ENCODE measurements around the gene CDH11.

The CDH11 gene

DNA sequence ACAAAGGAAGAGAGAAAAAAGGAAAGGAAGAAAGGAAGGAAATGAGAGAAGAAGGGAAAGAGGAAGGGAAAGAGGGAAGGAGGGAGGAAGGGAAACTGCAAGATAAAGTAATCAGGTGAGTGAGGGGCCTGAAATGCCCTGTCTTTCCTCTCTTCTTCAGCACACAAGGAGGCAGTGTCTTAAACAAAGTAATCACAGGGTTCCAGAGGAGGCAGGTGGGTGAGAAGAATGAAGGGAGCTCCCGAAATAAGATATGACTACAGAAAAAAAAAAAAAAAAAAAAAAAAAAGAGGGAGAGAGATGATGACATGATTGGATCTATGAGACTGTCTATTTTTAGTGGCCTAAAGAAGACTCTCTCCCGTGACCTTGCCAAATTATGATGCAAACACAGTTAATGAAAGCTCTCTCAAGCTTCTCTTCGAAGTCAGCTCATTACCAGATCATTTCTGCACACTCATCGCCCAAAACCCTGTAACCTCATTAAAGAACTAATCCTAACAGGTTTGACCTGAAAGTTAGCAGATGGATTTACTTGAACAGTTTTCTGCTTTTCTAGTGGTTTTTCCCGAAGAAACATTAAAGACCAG, 53.6 kb downstream of the CDH11 start:
- no peak for DNase-seq

- DNase-seq = no peak
Measured at GRCh38 chr16:65066651-65067050, 55.2 kb downstream of the CDH11 start.

DNA sequence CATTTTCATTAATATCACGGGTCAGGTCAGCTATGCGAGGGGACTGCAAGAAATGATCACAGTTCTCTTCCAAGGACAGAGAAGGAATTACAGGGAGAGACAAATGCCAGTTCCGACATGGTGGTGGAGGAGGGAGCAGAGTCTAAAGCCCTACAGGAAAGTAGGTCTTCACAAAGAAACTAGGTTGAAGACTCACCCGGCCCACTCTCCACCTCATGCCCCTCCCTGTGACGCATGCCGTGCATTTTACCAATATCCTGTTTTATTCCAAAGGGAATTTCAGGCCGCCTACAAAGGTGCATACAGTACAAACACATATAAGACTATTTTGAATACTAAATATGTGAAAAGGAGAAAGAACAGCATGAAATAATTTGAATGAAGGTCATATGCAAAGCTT, 56.8 kb downstream of the CDH11 start:
- DNase-seq = no peak

GRCh38 chr16:65064131-65064530, 57.7 kb downstream of the CDH11 start:
- DNase-seq = no peak

- no peak for DNase-seq
Measured at GRCh38 chr16:65062736-65063583, 58.9 kb downstream of the CDH11 start.

GRCh38 chr16:65061935-65062518, 59.8 kb downstream of the CDH11 start:
- no peak for DNase-seq

DNA sequence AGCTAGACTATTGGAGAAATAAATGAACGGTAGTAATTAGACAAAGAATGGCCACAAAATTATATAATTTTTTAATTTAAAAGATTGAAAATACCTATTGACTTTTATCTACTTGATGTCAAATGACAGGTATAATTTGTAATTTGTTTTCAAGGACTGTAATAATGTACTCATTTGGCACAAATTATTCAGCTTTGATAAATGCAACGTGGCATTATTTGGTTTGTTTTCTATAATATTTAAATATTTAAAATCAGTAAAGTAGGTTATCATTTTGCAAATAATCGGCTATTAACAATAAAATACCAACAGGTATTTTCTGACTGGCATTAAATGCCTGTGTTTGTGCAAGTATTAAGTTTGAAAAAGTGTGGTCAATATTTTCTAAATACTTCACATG, 60.6 kb downstream of the CDH11 start:
- DNase-seq = no peak

GRCh38 chr16:65059406-65059980, 62.4 kb downstream of the CDH11 start:
- no peak for DNase-seq

- DNase-seq = no peak
Measured at GRCh38 chr16:65057184-65057583, 64.7 kb downstream of the CDH11 start.

- DNase-seq = no peak
Measured at GRCh38 chr16:65054457-65054856, 67.4 kb downstream of the CDH11 start.

DNA sequence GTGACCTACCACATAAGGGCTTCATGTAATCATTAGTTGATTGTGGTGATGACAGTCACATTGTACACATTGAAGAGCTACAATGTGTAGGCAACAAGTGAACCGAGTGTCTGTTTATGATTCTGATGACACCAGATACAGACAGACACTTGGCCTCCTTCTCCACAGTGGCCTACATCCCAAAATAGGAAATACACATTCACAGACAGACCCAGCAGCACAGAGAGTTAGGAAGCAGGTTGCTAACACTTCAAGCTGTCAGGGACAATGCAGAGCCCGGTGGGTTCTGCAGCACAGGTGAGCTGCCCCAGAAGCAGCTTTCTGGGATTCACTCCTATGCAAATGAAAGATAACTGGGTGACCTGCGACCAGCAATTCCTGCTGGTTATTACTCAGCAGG, 72.2 kb downstream of the CDH11 start:
- DNase-seq = no peak

- no peak for DNase-seq
Measured at GRCh38 chr16:65045961-65046360, 75.9 kb downstream of the CDH11 start.

DNA sequence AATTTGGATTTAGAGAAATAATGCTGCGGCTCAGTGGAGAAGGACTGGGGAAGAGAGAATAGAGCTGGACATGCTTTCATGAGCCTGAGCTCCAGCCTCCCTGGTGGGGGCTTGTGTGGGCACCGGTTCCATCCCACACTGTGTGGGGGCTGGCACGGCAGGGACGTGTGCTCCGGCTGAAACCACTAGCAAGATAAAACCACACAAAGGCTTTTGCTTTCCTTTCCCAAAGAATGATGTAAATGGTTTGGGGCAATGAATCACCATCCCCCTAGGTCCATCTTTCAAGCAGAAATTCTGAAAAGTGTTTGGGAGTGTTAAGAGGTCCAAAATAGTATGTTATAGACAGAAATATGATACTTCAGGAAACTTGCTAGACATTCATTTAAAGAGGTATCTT, 77.0 kb downstream of the CDH11 start:
- DNase-seq = no peak

- DNase-seq = no peak
Measured at GRCh38 chr16:65044026-65044425, 77.8 kb downstream of the CDH11 start.

DNA sequence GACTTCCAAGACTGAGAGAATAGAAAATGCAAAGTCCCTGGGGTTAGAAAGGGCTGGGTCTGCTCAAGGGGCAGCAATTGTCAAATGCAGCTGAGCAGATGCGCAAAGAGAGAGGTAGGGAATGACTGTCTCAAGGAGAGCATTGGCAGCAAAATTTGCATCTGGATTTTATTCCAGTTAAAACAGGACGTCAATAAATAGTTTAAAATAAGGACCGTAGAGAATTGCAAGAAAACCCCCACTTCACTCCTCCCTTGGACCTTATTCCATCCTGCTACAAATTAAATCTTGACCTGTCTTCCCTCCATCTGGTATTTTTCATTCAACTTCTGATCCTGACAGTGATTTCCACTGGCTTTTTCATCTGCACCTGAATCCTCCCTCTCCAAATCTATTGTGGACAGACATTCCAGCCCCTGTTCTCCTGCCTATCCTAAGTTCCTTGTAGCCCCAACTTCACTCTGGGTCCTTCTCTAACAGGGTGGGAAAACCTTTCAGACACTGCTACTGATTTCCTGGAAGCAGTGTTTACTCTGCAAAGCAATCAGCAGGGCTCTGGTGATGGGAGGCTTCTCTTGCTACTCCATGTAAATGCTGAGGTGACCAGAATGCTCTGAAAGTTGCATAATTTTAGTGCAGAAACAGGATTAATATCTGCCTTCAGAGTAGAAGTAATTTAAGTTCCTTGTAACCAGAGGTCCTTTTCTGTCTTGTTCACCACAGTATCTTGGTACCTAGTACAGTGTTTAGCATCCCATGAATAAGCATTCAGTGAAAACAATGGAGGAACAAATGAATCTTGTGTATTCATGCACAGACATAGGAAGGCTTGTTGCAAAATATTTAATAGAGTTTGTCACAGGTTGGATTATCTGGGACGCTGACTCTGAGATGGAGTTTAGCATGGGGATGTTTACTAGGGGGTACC, 79.2 kb downstream of the CDH11 start:
- no peak for DNase-seq

DNA sequence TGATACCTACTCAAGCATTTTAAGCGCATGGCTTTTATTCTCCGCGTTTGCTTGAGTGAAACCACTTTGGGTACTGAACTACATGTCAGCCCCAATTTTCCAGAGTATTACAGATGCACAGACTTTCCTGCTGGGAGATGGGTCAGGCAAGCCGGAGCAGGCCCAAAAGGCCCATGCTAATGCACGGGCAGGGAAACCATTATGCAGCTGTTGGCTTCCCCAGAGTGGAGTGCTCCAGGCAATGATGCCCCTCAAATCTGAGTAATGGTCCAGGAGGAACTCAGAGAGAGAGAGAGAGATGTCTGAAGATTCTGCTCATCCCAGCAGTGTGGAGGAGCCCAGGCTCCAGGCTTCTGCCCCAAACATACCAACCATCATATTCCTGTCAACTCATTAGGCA, 80.2 kb downstream of the CDH11 start:
- DNase-seq = no peak

DNA sequence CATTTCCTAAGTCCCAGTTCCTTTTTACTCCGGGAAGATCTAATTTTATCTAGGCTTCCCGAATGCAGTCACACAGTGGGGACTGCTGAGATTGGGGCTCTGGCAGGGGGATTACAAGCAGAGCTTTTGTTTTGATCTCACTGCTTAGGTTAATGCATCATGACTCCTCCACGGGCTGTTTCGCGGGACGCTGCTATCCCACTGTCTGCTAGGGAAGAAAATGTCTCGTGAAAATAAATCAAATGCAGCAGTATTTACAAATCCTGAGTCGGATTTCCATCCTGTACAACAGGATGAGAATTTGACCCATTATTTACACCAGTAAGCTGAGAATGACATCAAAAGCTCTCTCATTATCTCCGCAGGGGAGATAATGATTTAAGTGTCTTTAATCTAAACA, 83.8 kb downstream of the CDH11 start:
- no peak for DNase-seq

- no peak for DNase-seq
Measured at GRCh38 chr16:65037556-65037955, 84.3 kb downstream of the CDH11 start.

DNA sequence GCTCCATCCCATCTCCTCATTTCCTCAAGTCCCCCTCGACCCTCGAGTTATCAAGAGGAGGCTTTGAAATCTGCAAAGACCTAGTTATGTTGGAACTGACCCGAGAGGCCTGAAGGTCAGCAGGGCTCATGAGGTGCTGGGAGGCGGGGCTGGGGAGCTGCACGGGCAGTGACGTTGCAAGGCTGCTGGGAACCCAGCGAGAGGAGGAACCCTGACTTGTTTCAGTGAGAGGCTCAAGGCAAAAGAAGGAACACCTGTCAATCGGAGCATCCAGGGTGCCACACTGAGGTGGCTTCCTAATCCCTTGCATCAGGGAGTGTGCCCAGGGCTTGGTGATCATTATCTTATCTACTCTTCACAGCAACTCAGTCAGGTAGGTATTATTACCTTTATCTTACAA, 86.9 kb downstream of the CDH11 start:
- DNase-seq = no peak

GRCh38 chr16:65032387-65032786, 89.5 kb downstream of the CDH11 start:
- no peak for DNase-seq

GRCh38 chr16:65024767-65025178, 97.1 kb downstream of the CDH11 start:
- DNase-seq = no peak

DNA sequence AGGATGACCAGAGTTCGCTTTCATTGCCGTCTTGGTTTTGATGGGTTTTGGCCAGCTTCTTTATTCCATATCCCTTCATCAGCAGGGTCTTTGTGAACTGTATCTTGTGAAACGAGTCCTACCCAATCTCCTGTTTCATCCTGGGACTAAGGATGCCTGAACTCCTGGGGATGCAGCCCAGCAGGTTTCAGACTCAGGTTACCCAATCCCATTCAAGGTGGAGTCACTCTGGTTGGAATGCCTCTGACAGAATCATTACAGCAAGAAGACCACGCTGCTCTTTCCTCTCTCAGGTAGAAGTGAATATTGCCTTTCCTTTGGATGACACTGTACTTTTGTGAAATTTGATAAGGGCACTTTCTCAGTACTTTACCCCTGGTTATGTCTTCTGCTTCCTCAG, 98.1 kb downstream of the CDH11 start:
- DNase-seq = no peak
